Spleen (tissue), 11 donors: Measurements from ENCODE around the gene PGLYRP4. TPM values are rescaled to one million over a fixed set of nuclear protein-coding genes. Genes with fewer than 3 reads are reported as not detected.

ENCODE experiments used
- DNase-seq: peaks from one replicate; pipeline ENCODE4 v3.0.0-alpha.2; 2020
- H3K27ac ChIP-seq, 8 donors: fragments of 200-600 bp; sonication (generic) in 7 of 8; 1 replicate in 4 of 8; 2 replicates in 4 of 8; pipeline versions ENCODE4 v1.5.0 to v1.8.0; 2016 to 2021; ENCODE audit warnings: inconsistent platforms in 4 of 8, mild to moderate bottlenecking in 4 of 8, moderate library complexity in 1 of 8
- H3K27me3 ChIP-seq, 7 donors: fragments of 200-600 bp; sonication (generic) in 6 of 7; replicated peaks in 1 of 7; 1 replicate in 4 of 7; 2 replicates in 3 of 7; pipeline versions ENCODE4 v1.5.0 to v1.8.0; 2016 to 2021; ENCODE audit warnings: inconsistent platforms in 3 of 7, mild to moderate bottlenecking in 1 of 7
- H3K36me3 ChIP-seq, 6 donors: fragments of 200-600 bp; sonication (generic) in 5 of 6; 1 replicate in 4 of 6; 2 replicates in 2 of 6; pipeline versions ENCODE4 v1.5.0 to v1.8.0; 2016 to 2021; ENCODE audit warnings: inconsistent platforms in 2 of 6
- H3K4me1 ChIP-seq, 6 donors: fragments of 200-600 bp; sonication (generic) in 5 of 6; 1 replicate in 3 of 6; 2 replicates in 3 of 6; pipeline versions ENCODE4 v1.5.0 to v1.8.0; 2016 to 2021; ENCODE audit warnings: inconsistent platforms in 3 of 6
- H3K4me3 ChIP-seq, 8 donors: fragments of 200-600 bp; sonication (generic) in 7 of 8; 1 replicate in 4 of 8; 2 replicates in 4 of 8; pipeline versions ENCODE4 v1.5.0 to v1.8.0; 2016 to 2021; ENCODE audit warnings: inconsistent platforms in 4 of 8, mild to moderate bottlenecking in 4 of 8, moderate library complexity in 2 of 8
- H3K9me3 ChIP-seq, 8 donors: fragments of 200-600 bp; sonication (generic) in 7 of 8; 1 replicate in 4 of 8; 2 replicates in 4 of 8; pipeline versions ENCODE4 v1.5.0 to v1.8.0; 2016 to 2021; ENCODE audit warnings: inconsistent platforms in 4 of 8
- POLR2A ChIP-seq, 3 donors: fragments of 450-650 bp; IDR thresholded peaks; one replicate each; pipeline ENCODE4 v1.5.1; 2017; ENCODE audit warnings: antibody characterized with exemption in 3 of 3, mild to moderate bottlenecking in 1 of 3
- POLR2AphosphoS5 ChIP-seq, 3 donors: sonication (generic); formaldehyde crosslinking; IDR thresholded peaks; one replicate each; pipeline ENCODE4 v1.5.1; 2017; ENCODE audit warnings: antibody characterized with exemption in 3 of 3
- WGBS, 5 donors: extraction: QIAGEN DNeasy Blood & Tissue Kit in 3 of 5; methylation state at CpG; one replicate each; pipeline versions ENCODE4 v1.1.5 to v1.1.7; 2013 to 2018; 5-methylcytosine and 5-hydroxymethylcytosine counted together
- intact Hi-C: fragments of 100-400 bp; cut with DNase I; formaldehyde crosslinking; loops from one replicate; pipeline ENCODE4 v1.15.0; 2023; ENCODE audit warnings: low total_unique reads
- polyA plus RNA-seq, 3 donors: library from polyadenylated mRNA; stranded (reverse); fragments of 200-250 nt; gene quantifications; one replicate each; pipeline ENCODE4 v1.2.1, GENCODE V29; 2013
- total RNA-seq, 7 donors: library from RNA; depleted of rRNA in 3 of 7; stranded (reverse); fragments of >200 nt in 3 of 7; fragmentation: NEBNext Ultra II Directional in 4 of 7; extraction: Animal tissue kit (Norgen Biotek cat#: 25700) in 4 of 7; gene quantifications; one replicate each; pipeline versions ENCODE4 v1.1.0 to v1.2.1, GENCODE V29; 2016 to 2021
- TF ChIP-seq, protein P1 (sequence below), 11 experiments: fragments of 200-600 bp in 7 of 11; fragments of 450-650 bp in 4 of 11; sonication (generic) in 4 of 11; IDR thresholded peaks in 8 of 11; conservative IDR thresholded peaks in 3 of 11; 1 replicate in 7 of 11; 2 replicates in 4 of 11; pipeline versions ENCODE4 v1.4.0 to v1.8.0; 2016 to 2021; ENCODE audit warnings: antibody characterized with exemption in 11 of 11, inconsistent platforms in 4 of 11, mild to moderate bottlenecking in 1 of 11
- donor health status: healthy with polysubstance abuse.
- donor health status: DM: no; HTN: no; CAD: no; lungs with moderate emphysema.
- donor health status: DM: no; HTN: no; CAD: no.
- donor health status: Bipolar disorder and iron deficiency.
- donor health status: healthy.
- donor health status: DM: no; HTN: no; CAD: no.
- donor health status: DM: yes; HTN: yes; CAD: no.

PGLYRP4 gene
- total and polyA plus RNA-seq, 10 donors = 0.18 TPM; not detected in 9

DNA sequence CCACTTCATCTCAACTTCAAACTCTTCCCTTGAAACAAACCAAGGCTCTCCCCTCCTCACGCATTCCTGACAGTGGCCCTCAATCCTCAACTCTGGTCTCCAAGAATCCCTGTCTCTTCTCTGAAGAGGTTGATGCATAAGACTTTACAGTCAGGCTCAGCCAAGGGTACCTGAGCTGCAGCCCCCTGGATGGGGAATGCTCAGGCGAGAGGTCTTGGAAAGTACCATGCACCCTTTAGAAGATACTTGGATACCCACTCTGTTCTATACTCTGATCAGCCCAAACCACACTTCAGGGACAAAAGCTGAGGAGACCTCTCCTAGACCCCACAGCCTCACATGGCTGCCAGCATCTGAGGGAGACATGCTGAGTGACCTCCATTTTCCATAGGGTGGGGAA, 35.4 kb downstream of the PGLYRP4 start:
- Histone ChIP-seq H3K9me3 (peaks cover 0 to 4% (median 0%) of the 10 kb centered on the region in 8 donors), H3K27ac (no peak overlapping the region), H3K27me3 (no peaks in the 10 kb centered on the region), H3K36me3 (no peaks in the 10 kb centered on the region), H3K4me3 (no peak overlapping the region), H3K4me1 (no peaks in the 10 kb centered on the region)
- 85 to 90% (median 86%) methylated on average over 2 of the region's 2 CpGs for WGBS, 5 donors
- TF ChIP-seq POLR2A (IDR thresholded peaks at IDR 0.05) = no peak
- TF ChIP-seq, protein P1, sequence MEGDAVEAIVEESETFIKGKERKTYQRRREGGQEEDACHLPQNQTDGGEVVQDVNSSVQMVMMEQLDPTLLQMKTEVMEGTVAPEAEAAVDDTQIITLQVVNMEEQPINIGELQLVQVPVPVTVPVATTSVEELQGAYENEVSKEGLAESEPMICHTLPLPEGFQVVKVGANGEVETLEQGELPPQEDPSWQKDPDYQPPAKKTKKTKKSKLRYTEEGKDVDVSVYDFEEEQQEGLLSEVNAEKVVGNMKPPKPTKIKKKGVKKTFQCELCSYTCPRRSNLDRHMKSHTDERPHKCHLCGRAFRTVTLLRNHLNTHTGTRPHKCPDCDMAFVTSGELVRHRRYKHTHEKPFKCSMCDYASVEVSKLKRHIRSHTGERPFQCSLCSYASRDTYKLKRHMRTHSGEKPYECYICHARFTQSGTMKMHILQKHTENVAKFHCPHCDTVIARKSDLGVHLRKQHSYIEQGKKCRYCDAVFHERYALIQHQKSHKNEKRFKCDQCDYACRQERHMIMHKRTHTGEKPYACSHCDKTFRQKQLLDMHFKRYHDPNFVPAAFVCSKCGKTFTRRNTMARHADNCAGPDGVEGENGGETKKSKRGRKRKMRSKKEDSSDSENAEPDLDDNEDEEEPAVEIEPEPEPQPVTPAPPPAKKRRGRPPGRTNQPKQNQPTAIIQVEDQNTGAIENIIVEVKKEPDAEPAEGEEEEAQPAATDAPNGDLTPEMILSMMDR (IDR thresholded peaks at IDR 0.05 in 8 of 11, conservative IDR thresholded peaks at IDR 0.05 in 3 of 11) = no peak
- no peak for TF ChIP-seq POLR2AphosphoS5 (IDR thresholded peaks at IDR 0.05)
- no peak for DNase-seq
- intact Hi-C loops = no loop called here

DNA sequence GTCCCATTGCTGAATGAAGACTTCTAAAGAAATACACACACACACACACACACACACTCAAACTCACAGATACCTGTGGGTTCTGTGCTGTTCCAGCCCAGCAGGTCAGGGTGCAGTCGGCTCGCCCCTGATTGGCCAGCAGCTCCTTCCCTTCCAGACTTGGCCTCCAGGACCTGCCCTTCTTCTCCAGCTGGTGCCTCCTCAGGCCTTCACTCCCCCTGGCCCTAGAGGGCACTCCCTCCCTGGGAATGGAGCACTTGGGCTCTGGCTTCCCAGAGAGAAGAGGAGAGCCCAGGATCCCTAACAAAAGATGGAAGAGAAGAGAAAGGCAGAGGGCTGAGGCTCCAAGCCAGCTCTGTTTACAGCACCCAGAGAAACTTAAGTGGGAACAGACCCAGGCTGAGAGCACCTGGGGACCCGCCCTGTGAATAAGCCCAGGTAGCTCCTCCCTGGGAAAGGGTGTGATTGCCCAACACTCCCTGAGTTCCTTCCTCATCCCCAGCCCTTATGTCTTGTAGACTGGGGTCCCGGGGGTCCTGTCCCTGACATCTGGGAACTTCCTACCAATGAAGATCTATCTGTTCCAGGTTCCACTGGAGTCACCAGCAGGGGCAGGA, 36.0 kb downstream of the PGLYRP4 start, which contains the start of gene PGLYRP3:
PGLYRP3 (minus strand) TSS at position 383 of the 617 bp plus-strand sequence. CDS start 2,287 bp downstream, outside the sequence.
- TF ChIP-seq, protein P1 (IDR thresholded peaks at IDR 0.05 in 8 of 11, conservative IDR thresholded peaks at IDR 0.05 in 3 of 11) = no peak
- no peak for TF ChIP-seq POLR2AphosphoS5 (IDR thresholded peaks at IDR 0.05)
- no peak for TF ChIP-seq POLR2A (IDR thresholded peaks at IDR 0.05)
- H3K4me1 ChIP-seq = no peaks in the 10 kb centered on the region
- intact Hi-C loops = no loop called here
- H3K27ac ChIP-seq = no peak within 1 kb of the TSS
- peaks cover 0 to 3% (median 0%) of the 10 kb centered on the region in 7 donors for H3K27me3 ChIP-seq
- WGBS, 5 donors = 74 to 86% (median 80%) methylated on average over 4 of the region's 4 CpGs
- H3K4me3 ChIP-seq = no peak within 1 kb of the TSS
- H3K9me3 ChIP-seq = peaks cover 0 to 4% (median 0%) of the 10 kb centered on the region in 8 donors
- H3K36me3 ChIP-seq = no peaks in the 10 kb centered on the region
- no peak for DNase-seq

DNA sequence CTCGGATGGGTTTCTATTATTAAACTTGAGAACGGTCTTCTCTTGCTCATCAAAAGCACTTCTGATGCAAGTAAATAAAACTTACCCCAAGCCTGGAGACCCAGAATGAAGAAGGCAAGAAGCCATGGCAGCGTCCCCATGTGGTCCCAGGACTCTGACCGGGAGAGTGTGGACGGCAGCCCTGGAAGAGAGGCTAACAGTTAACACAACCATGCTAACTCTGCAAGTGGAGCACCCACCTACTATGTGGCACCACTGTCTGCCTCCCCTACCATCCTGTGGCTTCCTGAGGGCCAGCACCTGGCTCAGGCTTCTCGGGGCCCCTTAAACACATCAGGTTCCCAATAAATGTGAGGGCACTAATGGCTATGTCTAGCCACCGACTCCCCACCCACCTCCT, 38.1 kb downstream of the PGLYRP4 start:
- WGBS, 5 donors = 64 to 77% (median 69%) methylated on average over 7 of the region's 7 CpGs
- intact Hi-C loops = no loop called here
- H3K27me3 ChIP-seq = peaks cover 0 to 17% (median 0%) of the 10 kb centered on the region in 7 donors
- H3K4me3 ChIP-seq = no peak overlapping the region
- peaks cover 0 to 4% (median 0%) of the 10 kb centered on the region in 8 donors for H3K9me3 ChIP-seq
- H3K36me3 ChIP-seq = no peaks in the 10 kb centered on the region
- no peaks in the 10 kb centered on the region for H3K4me1 ChIP-seq
- TF ChIP-seq POLR2A (IDR thresholded peaks at IDR 0.05) (no peak), POLR2AphosphoS5 (IDR thresholded peaks at IDR 0.05) (no peak)
- TF ChIP-seq, protein P1 (IDR thresholded peaks at IDR 0.05 in 8 of 11, conservative IDR thresholded peaks at IDR 0.05 in 3 of 11) = no peak
- no peak for DNase-seq
- H3K27ac ChIP-seq = no peak overlapping the region

DNA sequence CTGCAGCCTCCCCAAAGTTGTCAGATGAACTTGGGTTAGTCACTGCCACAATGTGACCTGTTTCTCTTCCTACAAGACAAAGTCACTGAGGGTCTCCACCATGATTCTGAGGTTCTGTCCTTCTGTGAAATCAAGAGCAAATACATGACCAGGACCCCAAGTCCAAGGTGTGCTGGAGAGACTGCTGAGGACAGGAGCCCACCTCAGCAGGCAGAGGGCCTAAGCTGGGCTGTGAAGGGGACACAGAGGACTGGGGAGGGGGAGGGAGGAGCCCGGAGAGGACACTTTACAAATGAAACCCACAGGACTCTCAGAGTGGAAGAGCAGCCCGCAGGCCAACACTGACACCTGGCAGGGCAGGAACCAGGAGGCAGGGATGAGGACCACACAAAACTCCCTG, 39.2 kb downstream of the PGLYRP4 start:
- TF ChIP-seq POLR2AphosphoS5 (IDR thresholded peaks at IDR 0.05) = no peak
- TF ChIP-seq POLR2A (IDR thresholded peaks at IDR 0.05) = no peak
- TF ChIP-seq, protein P1 (IDR thresholded peaks at IDR 0.05 in 8 of 11, conservative IDR thresholded peaks at IDR 0.05 in 3 of 11) = no peak
- no peak overlapping the region for H3K27ac ChIP-seq
- intact Hi-C loops = no loop called here
- no peaks in the 10 kb centered on the region for H3K4me1 ChIP-seq
- H3K4me3 ChIP-seq = no peak overlapping the region
- WGBS, 5 donors = 56 to 82% (median 76%) methylated on average over 2 of the region's 2 CpGs
- peaks cover 0 to 17% (median 0%) of the 10 kb centered on the region in 7 donors for H3K27me3 ChIP-seq
- no peaks in the 10 kb centered on the region for H3K36me3 ChIP-seq
- peaks cover 0 to 2% (median 0%) of the 10 kb centered on the region in 8 donors for H3K9me3 ChIP-seq
- DNase-seq = no peak
